B cell (primary cell): Measurements from ENCODE around the gene ADAMTS20. TPM values are rescaled to one million over a fixed set of nuclear protein-coding genes. Genes with fewer than 3 reads are reported as not detected.

Experiments used
- ATAC-seq: fragments of 200-7000 bp; cut with Tn5 transposase; one replicate; pipeline ENCODE4 v1.10.0; 2021; ENCODE audit warnings: low read depth, mild to moderate bottlenecking, moderate number of reproducible peaks, moderate library complexity
- CTCF ChIA-PET: fragments of 350-600 bp; sonication (Branson Sonifier 250); formaldehyde crosslinking; loops from one replicate; lab custom pipeline; 2021; ENCODE audit warnings: antibody characterized with exemption, inconsistent platforms; lab: Charles Lee
- POLR2A ChIA-PET: fragments of 350-600 bp; sonication (Branson Sonifier 250); formaldehyde crosslinking; loops from one replicate; lab custom pipeline; 2021; ENCODE audit warnings: antibody characterized with exemption; lab: Charles Lee
- DNase-seq: peaks from one replicate; pipeline ENCODE4 v3.0.0; 2013
- H2AFZ ChIP-seq: 2 replicates; pipeline ENCODE4 v1.6.1; 2012; ENCODE audit warnings: mild to moderate bottlenecking, low read depth, low read length; ENCODE audit not compliant: insufficient read depth, poor library complexity, severe bottlenecking
- H3K27ac ChIP-seq, 2 donors: 1 replicate in 1 of 2; 2 replicates in 1 of 2; pipeline ENCODE4 v1.5.1; 2012 to 2013; ENCODE audit warnings: low read length in 2 of 2, mild to moderate bottlenecking in 2 of 2, moderate library complexity in 1 of 2
- H3K27me3 ChIP-seq, 4 experiments: fragments of 200-600 bp in 1 of 4; sonication (generic) in 1 of 4; replicated peaks in 1 of 4; 1 replicate in 2 of 4; 2 replicates in 2 of 4; pipeline versions ENCODE4 v1.6.1 to v1.7.0; 2013 to 2016; ENCODE audit warnings: low read length in 3 of 4, mild to moderate bottlenecking in 2 of 4, mixed read lengths in 1 of 4, moderate library complexity in 1 of 4; ENCODE audit not compliant: insufficient read depth in 4 of 4, control insufficient read depth in 3 of 4; ENCODE audit errors: control extremely low read depth in 1 of 4
- H3K36me3 ChIP-seq, 2 experiments: replicated peaks in 1 of 2; 1 replicate in 1 of 2; 2 replicates in 1 of 2; pipeline versions ENCODE4 v1.6.1 to v1.7.1; 2013; ENCODE audit warnings: low read length in 1 of 2; ENCODE audit not compliant: insufficient read depth in 2 of 2, control insufficient read depth in 1 of 2; ENCODE audit errors: control extremely low read depth in 1 of 2, extremely low read depth in 1 of 2
- H3K4me1 ChIP-seq, 2 donors: fragments of 200-600 bp in 1 of 2; sonication (generic) in 1 of 2; 1 replicate in 1 of 2; 2 replicates in 1 of 2; pipeline versions ENCODE4 v1.5.1 to v1.6.1; 2013 to 2017; ENCODE audit warnings: low read length in 2 of 2; ENCODE audit not compliant: control insufficient read depth in 2 of 2, insufficient read depth in 2 of 2
- H3K4me2 ChIP-seq: replicated peaks from 2 replicates; pipeline ENCODE3; 2012; ENCODE audit warnings: mild to moderate bottlenecking, low read depth, low read length; ENCODE audit not compliant: poor library complexity, severe bottlenecking
- H3K4me3 ChIP-seq, 5 experiments: fragments of 200-600 bp in 1 of 5; sonication (generic) in 1 of 5; 1 replicate in 3 of 5; 2 replicates in 2 of 5; pipeline versions ENCODE4 v1.5.1 to v1.7.0; 2011 to 2016; ENCODE audit warnings: low read length in 4 of 5, mild to moderate bottlenecking in 4 of 5, low read depth in 2 of 5, control low read depth in 1 of 5, moderate library complexity in 1 of 5; ENCODE audit not compliant: insufficient read depth in 1 of 5; ENCODE audit errors: control extremely low read depth in 1 of 5, extremely low read depth in 1 of 5
- H3K79me2 ChIP-seq: fragments of 200-600 bp; sonication (generic); one replicate; pipeline ENCODE4 v1.6.0; 2016; ENCODE audit warnings: low read length; ENCODE audit not compliant: control insufficient read depth, insufficient read depth
- H3K9ac ChIP-seq: fragments of 200-600 bp; sonication (generic); 2 replicates; pipeline ENCODE4 v1.6.1; 2017; ENCODE audit warnings: mild to moderate bottlenecking, low read length, moderate library complexity
- H3K9me3 ChIP-seq, 3 donors: one replicate each; pipeline versions ENCODE4 v1.6.1 to v1.7.1; 2013; ENCODE audit warnings: low read length in 2 of 3; ENCODE audit not compliant: control insufficient read depth in 2 of 3, insufficient read depth in 1 of 3; ENCODE audit errors: control extremely low read depth in 1 of 3
- H4K20me1 ChIP-seq: 2 replicates; pipeline ENCODE4 v1.6.0; 2012; ENCODE audit warnings: mild to moderate bottlenecking, low read length; ENCODE audit not compliant: insufficient read depth, control insufficient read depth, poor library complexity, severe bottlenecking
- H3K27ac Mint-ChIP-seq: one replicate; pipeline ENCODE4 v1.8.0; 2021; ENCODE audit warnings: mixed read lengths
- H3K27me3 Mint-ChIP-seq: one replicate; pipeline ENCODE4 v1.8.0; 2021; ENCODE audit warnings: mixed read lengths
- H3K4me1 Mint-ChIP-seq: one replicate; pipeline ENCODE4 v1.8.0; 2021; ENCODE audit warnings: mixed read lengths
- H3K4me3 Mint-ChIP-seq: one replicate; pipeline ENCODE4 v1.8.0; 2021; ENCODE audit warnings: mixed read lengths
- H3K9me3 Mint-ChIP-seq: one replicate; pipeline ENCODE4 v1.8.0; 2022; ENCODE audit warnings: mixed read lengths; ENCODE audit not compliant: insufficient read depth
- EZH2 ChIP-seq: IDR thresholded peaks from 2 replicates; pipeline ENCODE4 v1.6.1; 2012; ENCODE audit warnings: borderline replicate concordance, low read depth, mild to moderate bottlenecking, moderate library complexity, low read length; ENCODE audit not compliant: insufficient read depth, poor library complexity, severe bottlenecking
- whole genome bisulfite sequencing: methylation state at CpG from one replicate; pipeline ENCODE4 v1.1.5; 2013; ENCODE audit warnings: missing lambda C conversion rate; ENCODE audit not compliant: insufficient coverage; 5-methylcytosine and 5-hydroxymethylcytosine counted together
- intact Hi-C: fragments of 100-400 bp; cut with micrococcal nuclease; formaldehyde crosslinking; loops from one replicate; pipeline ENCODE4 v1.10.0; 2022
- polyA plus RNA-seq: library from polyadenylated mRNA; depleted of rRNA; stranded (reverse); fragments of >200 nt; gene quantifications from 2 replicates; pipeline ENCODE4 v1.2.3, GENCODE V29; 2012
- total RNA-seq, 2 donors: library from RNA; stranded (reverse); fragments of 120-200 nt in 1 of 2; gene quantifications; 1 replicate in 1 of 2; 2 replicates in 1 of 2; pipeline versions ENCODE4 v1.2.3 to v1.2.4, GENCODE V29; 2013 to 2022
- TF ChIP-seq, protein P1 (sequence below): fragments of 200-600 bp; IDR thresholded peaks from one replicate; pipeline ENCODE4 v1.8.0; 2022; ENCODE audit warnings: antibody characterized with exemption, mild to moderate bottlenecking

The ADAMTS20 gene
- total and polyA plus RNA-seq, 2 donors (not counting 1 experiment from before 2014, with no cell fraction given) = not detected

- Histone ChIP-seq H3K4me3 (no peak overlapping the region), H2AFZ (no peak overlapping the region), H3K4me2 (no peak overlapping the region), H3K4me1 (no peaks in the 10 kb centered on the region), H3K79me2 (no peaks in the 10 kb centered on the region), H3K27ac (no peak overlapping the region), H3K9me3 (no peaks in the 10 kb centered on the region), H3K36me3 (no peaks in the 10 kb centered on the region), H3K9ac (no peak overlapping the region), H3K27me3 (no peaks in the 10 kb centered on the region), H4K20me1 (no peaks in the 10 kb centered on the region)
- no peak for TF ChIP-seq EZH2
- TF ChIP-seq, protein P1, sequence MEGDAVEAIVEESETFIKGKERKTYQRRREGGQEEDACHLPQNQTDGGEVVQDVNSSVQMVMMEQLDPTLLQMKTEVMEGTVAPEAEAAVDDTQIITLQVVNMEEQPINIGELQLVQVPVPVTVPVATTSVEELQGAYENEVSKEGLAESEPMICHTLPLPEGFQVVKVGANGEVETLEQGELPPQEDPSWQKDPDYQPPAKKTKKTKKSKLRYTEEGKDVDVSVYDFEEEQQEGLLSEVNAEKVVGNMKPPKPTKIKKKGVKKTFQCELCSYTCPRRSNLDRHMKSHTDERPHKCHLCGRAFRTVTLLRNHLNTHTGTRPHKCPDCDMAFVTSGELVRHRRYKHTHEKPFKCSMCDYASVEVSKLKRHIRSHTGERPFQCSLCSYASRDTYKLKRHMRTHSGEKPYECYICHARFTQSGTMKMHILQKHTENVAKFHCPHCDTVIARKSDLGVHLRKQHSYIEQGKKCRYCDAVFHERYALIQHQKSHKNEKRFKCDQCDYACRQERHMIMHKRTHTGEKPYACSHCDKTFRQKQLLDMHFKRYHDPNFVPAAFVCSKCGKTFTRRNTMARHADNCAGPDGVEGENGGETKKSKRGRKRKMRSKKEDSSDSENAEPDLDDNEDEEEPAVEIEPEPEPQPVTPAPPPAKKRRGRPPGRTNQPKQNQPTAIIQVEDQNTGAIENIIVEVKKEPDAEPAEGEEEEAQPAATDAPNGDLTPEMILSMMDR = no peak
- no peaks in the 10 kb centered on the region for H3K4me1 Mint-ChIP-seq
- DNase-seq (no peak), ATAC-seq (no peak)
- intact Hi-C loops = no loop called here
- no peaks in the 10 kb centered on the region for H3K27me3 Mint-ChIP-seq
- H3K9me3 Mint-ChIP-seq = no peaks in the 10 kb centered on the region
- H3K4me3 Mint-ChIP-seq = no peak overlapping the region
- POLR2A ChIA-PET = no interaction called here
- 94% methylated on average over 2 of the region's 3 CpGs for WGBS
- no peak overlapping the region for H3K27ac Mint-ChIP-seq
- CTCF ChIA-PET = no interaction called here
Observed at GRCh38 chr12:43516045-43516444, 36.0 kb downstream of the ADAMTS20 start.

- no peak overlapping the region for H3K27ac Mint-ChIP-seq
- Histone ChIP-seq H3K79me2 (no peaks in the 10 kb centered on the region), H2AFZ (no peak overlapping the region), H4K20me1 (no peaks in the 10 kb centered on the region), H3K4me2 (no peak overlapping the region), H3K27me3 (no peaks in the 10 kb centered on the region), H3K9me3 (no peaks in the 10 kb centered on the region), H3K36me3 (no peaks in the 10 kb centered on the region), H3K4me1 (no peaks in the 10 kb centered on the region), H3K4me3 (no peak overlapping the region), H3K9ac (no peak overlapping the region), H3K27ac (no peak overlapping the region)
- H3K27me3 Mint-ChIP-seq = no peaks in the 10 kb centered on the region
- ChIA-PET CTCF (interaction anchor here (1.1 kb wide), 1 partner anchor 381 kb away, joined by 6 read pairs; no protein-coding TSS in a partner anchor), POLR2A (no interaction called here)
- DNase-seq (no peak), ATAC-seq (no peak)
- intact Hi-C loops = no loop called here
- H3K4me1 Mint-ChIP-seq = no peaks in the 10 kb centered on the region
- WGBS = no CpG with 5 or more reads among the region's 2 CpGs
- TF ChIP-seq, protein P1 = no peak
- no peak for TF ChIP-seq EZH2
- no peak overlapping the region for H3K4me3 Mint-ChIP-seq
- no peaks in the 10 kb centered on the region for H3K9me3 Mint-ChIP-seq
Observed at GRCh38 chr12:43501703-43502102, 50.3 kb downstream of the ADAMTS20 start.
